Peyer's patch (tissue), 4 donors: ENCODE results near the gene ASTN1.

ENCODE experiments used
- CTCF ChIP-seq, 6 experiments: fragments of 450-650 bp in 4 of 6; fragments of 200-600 bp in 2 of 6; sonication (generic) in 1 of 6; IDR thresholded peaks; one replicate each; pipeline ENCODE4 v1.5.1; 2017 to 2019; ENCODE audit warnings: antibody characterized with exemption in 6 of 6, mild to moderate bottlenecking in 3 of 6, moderate library complexity in 1 of 6
- POLR2A ChIP-seq, 2 donors: fragments of 450-650 bp; IDR thresholded peaks; one replicate each; pipeline ENCODE4 v1.5.1; 2017; ENCODE audit warnings: antibody characterized with exemption in 2 of 2, mild to moderate bottlenecking in 2 of 2, moderate library complexity in 2 of 2

- no peak for TF ChIP-seq CTCF (IDR thresholded peaks at IDR 0.05)
- no peak for TF ChIP-seq POLR2A (IDR thresholded peaks at IDR 0.05)
Observed at GRCh38 chr1:176857632-176858031, 306.9 kb downstream of the ASTN1 start.
